ENCODE data around the gene WFS1. TPM values are rescaled to one million over a fixed set of nuclear protein-coding genes. Genes with fewer than 3 reads are reported as not detected.
A peak's percentile ranks its signal among the peaks of the same experiment; 100 is the strongest.

Gene WFS1
- total RNA-seq, 1 donor from 2014 or later, result 14.3 TPM

GRCh38 chr4:6295495-6295894 is 25.8 kb downstream of the WFS1 start:
- no peak for ATAC-seq
- DNase-seq (ENCODE audit: low spot score), result no peak

DNA sequence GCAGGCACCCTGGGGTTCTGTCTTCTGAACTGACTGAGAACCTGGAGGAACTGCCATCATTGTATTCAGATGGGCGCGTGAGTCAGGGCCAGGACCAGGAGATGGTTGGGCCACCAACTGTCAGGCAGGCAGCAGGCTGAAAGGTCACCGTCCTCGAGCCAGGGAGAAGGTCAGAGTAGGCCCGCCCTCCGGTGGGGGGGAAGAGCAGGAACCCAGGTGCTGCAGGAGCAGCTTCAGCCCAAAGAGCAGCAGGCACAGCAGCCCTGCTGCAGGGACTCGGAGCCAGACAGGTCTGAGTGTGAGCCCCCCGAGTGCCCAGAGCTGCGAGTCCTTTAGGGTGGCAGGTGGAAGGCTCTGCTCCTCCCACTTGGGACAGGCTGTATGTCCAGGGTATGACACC is 26.4 kb downstream of the WFS1 start:
- ATAC-seq, result no peak
- DNase-seq (ENCODE audit: low spot score), result no peak

GRCh38 chr4:6297266-6297815 is 27.7 kb downstream of the WFS1 start:
- DNase-seq (ENCODE audit: low spot score) (no peak), ATAC-seq (no peak)

- DNase-seq (ENCODE audit: low spot score) (no peak), ATAC-seq (no peak)
Measured at GRCh38 chr4:6298035-6298434, 28.4 kb downstream of the WFS1 start.

DNA sequence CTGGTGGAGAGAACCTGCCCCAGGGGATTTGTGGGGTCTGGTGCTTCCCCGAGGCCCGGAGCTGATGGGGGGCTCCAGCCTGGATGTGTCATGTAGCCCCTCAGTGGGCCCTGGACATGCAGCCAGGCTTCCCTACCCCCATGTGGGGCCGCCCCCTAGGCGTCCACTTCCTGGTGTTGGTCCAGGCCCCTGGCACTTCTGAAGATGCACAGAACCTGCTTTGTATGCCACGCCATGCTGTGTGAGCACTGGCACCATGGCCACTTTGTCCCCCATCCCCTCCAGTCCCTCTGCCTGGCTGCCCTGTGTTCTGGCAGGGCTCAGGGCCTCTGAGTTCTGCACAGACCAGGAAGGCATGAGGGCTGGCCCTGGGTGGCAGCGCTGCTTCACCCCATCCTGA is 29.2 kb downstream of the WFS1 start:
- ATAC-seq (no peak), DNase-seq (ENCODE audit: low spot score) (no peak)

DNA sequence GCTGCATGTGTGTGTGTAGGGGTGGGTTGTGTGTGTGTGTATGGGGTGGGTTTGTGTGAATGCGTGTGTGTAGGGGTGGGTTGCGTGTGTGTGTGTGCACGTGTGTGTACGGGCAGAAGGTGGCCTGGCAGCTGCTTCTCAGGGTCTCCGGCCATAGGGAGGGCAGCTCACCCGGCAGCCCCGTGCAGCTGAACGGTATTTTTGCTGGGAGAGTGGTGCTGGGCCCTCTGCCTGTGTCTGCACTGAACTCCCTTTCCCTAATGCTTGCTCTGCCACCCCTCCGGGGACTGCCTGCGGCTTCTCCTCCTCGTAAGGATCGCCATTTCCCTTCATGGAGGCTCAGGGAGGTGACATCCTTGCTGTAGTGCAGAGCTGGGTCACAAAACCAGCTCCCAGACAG is 30.2 kb downstream of the WFS1 start:
- ATAC-seq (no peak), DNase-seq (ENCODE audit: low spot score) (no peak)

- ATAC-seq (no peak), DNase-seq (ENCODE audit: low spot score) (no peak)
Measured at GRCh38 chr4:6300359-6300758, 30.7 kb downstream of the WFS1 start.

GRCh38 chr4:6301051-6301731 is 31.5 kb downstream of the WFS1 start:
- DNase-seq (ENCODE audit: low spot score), result no peak
- ATAC-seq, result no peak

- ATAC-seq (no peak), DNase-seq (ENCODE audit: low spot score) (no peak)
Measured at GRCh38 chr4:6301732-6302442, 32.2 kb downstream of the WFS1 start.

DNA sequence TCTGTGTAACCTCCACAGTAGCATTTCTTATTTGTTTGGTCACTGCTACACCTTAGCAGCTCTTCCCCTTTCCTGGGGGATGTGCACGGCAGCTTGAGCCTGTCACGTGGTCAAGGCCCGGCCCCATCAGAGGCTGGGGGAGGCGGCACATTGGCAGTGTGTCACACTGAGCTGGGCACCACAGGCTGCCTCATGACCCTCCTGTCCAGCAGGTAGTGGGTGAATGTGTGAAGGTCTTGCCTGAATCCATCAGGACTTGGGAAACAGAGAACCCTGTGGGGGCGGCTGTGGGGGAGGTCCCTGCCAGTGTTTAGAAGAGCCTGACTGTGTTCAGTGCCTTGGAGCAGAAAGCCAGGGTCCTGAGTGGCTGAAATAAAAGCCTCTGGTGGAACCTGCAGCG is 33.2 kb downstream of the WFS1 start:
- DNase-seq (ENCODE audit: low spot score) (no peak), ATAC-seq (no peak)

DNA sequence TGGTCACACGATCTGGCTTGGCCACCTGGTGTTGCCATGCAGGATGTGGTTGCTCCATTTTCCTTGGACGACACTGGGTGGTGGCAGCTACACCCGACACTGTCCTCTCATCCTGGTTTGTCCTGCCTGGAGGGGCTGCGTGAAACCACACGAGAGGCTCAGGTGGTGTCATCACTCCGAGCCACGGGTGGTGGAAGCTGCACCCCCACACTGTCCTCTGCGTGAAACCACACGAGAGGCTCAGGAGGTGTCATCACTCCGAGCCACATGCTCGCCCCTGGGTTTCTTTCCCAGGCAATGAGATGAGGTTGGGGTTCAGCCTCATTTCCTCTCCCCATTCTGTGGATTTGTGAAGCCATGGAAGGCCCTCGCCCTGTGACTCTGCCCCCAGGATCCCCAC is 34.3 kb downstream of the WFS1 start:
- ATAC-seq (no peak), DNase-seq (ENCODE audit: low spot score) (no peak)

- no peak for DNase-seq (ENCODE audit: low spot score)
Measured at GRCh38 chr4:6306299-6306698, 36.6 kb downstream of the WFS1 start.

DNA sequence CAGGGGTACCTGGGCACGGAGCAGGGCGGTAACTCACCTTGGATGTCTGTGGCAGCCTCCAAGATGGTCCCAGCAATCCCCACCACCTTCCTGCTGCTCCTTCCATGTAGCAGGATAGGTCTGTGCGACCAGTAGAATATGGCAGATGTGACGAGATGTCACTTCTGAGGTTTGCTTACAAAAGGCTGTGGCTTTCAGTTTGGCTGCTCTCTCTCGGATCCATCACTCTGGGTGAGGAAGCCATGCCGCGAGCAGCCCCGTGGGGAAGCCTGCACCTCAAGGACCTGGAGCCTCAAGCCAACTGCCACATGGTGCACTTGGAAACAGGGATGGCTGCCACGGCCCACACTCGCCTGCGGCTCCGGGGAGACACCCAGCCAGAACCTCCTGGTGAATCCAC is 37.6 kb downstream of the WFS1 start:
- no peak for ATAC-seq
- DNase-seq (ENCODE audit: low spot score), result no peak

More at GRCh38 chr4:6306299-6306698, 36.6 kb downstream of the WFS1 start:
- ATAC-seq, result no peak

DNA sequence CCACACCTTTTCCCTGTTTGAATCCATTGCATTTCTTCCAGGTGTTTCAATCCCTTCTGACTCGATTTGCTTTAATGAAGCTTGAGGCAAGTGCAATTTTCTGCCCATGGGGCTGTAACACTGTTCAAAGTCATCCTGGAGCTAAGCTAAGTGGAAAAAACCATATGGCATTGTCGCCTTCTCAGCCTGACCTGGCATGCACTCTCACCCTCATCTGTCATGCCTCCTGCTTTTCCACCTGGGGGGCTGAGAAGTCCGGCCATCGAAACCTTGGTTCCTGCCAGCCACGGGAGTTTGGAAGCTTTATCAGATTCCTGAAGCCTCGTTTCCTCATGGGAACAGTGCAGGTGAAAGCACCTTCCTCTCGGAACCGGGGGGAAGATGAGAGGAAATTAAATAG is 38.2 kb downstream of the WFS1 start:
- no peak for DNase-seq (ENCODE audit: low spot score)
- no peak for ATAC-seq

DNA sequence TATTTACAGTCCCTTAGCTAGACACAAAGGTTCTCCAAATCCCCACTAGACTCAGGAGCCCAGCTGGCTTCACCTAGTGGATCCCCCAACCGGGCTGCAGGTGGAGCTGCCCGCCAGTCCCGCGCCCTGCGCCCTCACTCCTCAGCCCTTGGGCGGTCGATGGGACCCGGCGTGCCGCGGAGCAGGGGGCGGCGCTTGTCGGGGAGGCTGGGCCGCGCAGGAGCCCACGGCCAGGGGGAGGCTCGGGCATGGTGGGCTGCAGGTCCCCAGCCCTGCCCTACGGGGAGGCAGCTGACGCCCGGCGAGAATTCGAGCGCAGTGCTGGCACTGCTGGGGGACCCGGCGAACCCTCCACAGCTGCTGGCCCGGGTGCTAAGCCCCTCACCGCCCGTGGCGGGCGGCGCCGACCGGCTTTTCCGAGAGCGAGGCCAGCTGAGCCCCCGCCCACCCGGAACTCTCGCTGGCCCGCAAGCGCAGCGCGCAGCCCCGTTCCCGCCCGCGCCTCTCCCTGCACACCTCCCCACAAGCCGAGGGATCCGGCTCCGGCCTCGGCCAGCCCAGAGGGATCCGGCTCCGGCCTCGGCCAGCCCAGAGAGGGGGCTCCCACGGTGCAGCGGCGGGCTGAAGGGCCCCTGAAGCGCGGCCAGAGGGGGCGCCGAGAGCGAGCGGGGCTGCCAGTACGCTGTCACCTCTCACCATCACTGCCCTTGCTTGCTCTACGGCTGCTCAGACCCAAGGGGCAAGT is 39.4 kb downstream of the WFS1 start:
- peak; percentile 50 for ATAC-seq
- no peak for DNase-seq (ENCODE audit: low spot score)

DNA sequence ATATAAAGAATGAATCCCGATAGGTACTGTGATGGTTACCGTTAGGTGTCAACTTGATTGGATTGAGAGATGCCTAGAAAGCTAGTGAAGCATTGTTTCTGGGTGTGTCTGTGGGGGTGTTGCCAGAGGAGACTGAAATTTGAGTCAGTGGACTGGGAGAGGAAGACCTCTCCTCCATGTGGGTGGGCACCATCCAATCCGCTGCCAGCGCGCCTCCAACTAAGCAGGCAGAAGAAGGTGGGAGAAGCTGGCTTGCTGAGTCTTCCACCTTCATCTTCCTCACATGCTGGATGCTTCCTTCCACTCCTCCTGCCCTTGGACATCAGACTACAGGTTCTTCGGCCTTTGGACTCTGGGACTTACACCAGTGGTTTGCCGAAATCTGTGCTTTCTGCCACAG is 40.1 kb downstream of the WFS1 start:
- DNase-seq (ENCODE audit: low spot score), result no peak
- ATAC-seq, result no peak

- no peak for ATAC-seq
- no peak for DNase-seq (ENCODE audit: low spot score)
Measured at GRCh38 chr4:6313216-6313615, 43.6 kb downstream of the WFS1 start.

- DNase-seq (ENCODE audit: low spot score), result no peak
- no peak for ATAC-seq
Measured at GRCh38 chr4:6316461-6317003, 46.9 kb downstream of the WFS1 start.

DNA sequence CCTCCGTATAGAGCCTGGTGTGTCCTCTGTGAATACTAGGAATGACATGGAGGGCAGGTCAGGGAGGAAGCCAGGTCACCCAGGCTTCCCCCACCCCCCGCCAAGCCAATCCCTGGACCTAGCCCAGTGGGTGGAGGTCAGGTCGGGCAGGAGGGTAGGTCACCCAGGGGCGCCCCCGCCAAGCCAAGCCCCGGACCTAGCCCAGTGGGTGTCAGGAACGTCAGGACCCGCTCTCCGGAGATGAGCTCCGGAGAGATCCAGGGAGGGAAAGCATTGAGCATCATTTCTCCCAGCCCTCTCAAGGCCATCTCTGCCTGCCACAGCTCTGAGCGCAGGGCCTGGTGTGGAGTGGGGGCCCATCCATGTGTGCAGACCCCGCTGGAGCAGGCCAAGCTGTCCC is 48.6 kb downstream of the WFS1 start:
- no peak for DNase-seq (ENCODE audit: low spot score)
- ATAC-seq, result no peak

DNA sequence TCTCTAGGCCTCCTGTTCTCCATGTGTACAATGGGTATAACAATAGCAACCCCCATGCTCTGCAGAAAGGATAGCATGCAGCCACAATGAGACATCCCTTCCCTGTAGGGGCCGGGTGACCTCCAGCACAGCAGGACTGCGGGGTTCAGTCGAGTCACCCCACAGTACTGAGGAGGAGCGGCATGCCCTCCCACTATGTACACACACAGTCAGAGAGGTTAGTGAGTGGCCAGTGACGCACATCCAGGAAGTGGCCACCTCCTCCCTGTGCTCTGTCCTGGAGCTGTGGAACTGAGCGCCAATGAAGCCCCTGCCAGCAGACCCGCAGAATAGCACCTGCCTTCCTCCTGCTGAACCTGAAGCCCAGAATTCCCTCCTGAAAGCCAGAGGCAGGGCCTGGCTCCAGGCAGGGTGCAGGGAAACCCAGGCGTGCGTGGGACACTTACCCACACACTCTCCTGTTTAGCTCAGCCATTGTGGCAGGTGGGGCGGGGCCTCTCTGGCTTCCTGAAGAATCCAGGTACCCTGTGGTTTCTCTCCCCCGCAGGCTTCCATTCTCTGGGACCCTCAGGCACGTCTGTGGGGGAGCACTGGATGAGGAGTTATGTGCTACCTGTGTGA is 50.0 kb downstream of the WFS1 start:
- DNase-seq (ENCODE audit: low spot score), result no peak
- ATAC-seq, result no peak

- DNase-seq (ENCODE audit: low spot score) (no peak), ATAC-seq (no peak)
Measured at GRCh38 chr4:6320663-6321062, 51.0 kb downstream of the WFS1 start.

Measured in left lobe of liver (tissue), 2 donors.